NCI-H345 treated with DMSO at 0.1 percent for 48 hours (cell line): ENCODE measurements around the gene NBEAL1.
"Not testable (repeated sequence)": the region's sequence is repeated elsewhere in the genome, so short reads cannot be mapped to it uniquely, and the experiment has no call there.

Experiments
- DNase-seq: peaks from one replicate; lab custom pipeline; 2025; ENCODE audit not compliant: unreplicated experiment; lab: John Stamatoyannopoulos, UW

Gene NBEAL1

GRCh38 chr2:203105996-203106395 is 91.3 kb downstream of the NBEAL1 start:
- no peak for DNase-seq

GRCh38 chr2:203110496-203110895 is 95.8 kb downstream of the NBEAL1 start:
- DNase-seq, result not testable (repeated sequence)

DNA sequence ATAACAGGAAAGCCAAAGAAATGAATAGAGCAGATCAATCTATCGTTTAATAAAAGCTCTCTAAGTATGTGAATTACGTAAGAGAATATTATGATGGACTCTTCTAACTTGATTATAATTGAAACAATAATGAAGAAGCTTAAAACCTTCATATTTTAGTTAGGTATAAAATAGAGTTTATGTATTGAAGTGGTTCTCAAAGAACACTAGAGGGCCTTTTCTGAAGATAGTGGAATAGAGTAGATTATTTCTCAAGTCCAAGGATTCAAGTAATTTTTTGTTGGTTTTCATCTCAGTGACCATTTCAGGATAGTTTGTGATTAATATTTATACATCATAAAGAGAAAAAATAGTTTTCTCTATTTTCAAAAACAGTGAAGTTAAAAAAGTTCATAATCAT is 97.7 kb downstream of the NBEAL1 start:
- DNase-seq, result no peak

GRCh38 chr2:203115201-203115700 is 100.6 kb downstream of the NBEAL1 start:
- not testable (repeated sequence) for DNase-seq

GRCh38 chr2:203122317-203122986 is 107.8 kb downstream of the NBEAL1 start:
- DNase-seq, result no peak

- no peak for DNase-seq
Observed at GRCh38 chr2:203126996-203127395, 112.3 kb downstream of the NBEAL1 start.

DNA sequence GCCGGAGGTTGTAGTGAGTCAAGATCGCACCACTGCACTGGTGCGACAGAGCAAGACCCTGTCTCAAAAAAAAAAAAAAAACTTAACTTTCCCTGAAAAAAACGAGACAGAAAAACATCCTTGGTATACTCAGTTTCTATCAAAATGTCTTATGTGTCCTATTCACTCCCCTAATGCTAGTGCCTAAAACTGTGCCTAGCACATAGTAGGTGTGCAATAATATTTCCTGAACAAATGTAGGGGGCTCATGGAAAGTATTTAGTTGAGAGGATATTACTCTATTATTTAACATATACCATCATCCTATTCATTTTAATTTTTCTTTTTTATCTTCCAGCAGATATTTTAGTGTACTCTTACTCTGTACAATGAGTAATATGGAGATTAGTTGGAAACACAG is 120.4 kb downstream of the NBEAL1 start:
- DNase-seq, result no peak

DNA sequence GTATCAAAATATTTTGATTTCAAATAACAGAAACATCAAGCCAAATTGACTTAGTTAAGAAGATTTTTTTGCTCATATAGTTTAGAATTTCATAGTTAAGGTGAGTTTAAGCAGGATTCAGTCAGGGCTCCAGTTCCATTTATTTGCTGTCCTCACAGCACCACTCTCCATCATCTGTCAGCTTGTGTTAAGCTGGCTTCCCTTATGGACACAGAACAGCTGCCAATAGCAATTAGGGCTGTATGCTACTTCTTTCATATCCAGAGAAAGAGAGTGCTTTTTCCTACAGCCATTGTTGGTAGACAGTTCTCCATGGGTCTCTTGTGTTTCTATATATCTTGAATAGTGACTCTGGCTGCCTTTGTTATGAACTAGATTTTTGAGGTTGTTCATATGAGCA is 128.7 kb downstream of the NBEAL1 start:
- DNase-seq, result no peak

DNA sequence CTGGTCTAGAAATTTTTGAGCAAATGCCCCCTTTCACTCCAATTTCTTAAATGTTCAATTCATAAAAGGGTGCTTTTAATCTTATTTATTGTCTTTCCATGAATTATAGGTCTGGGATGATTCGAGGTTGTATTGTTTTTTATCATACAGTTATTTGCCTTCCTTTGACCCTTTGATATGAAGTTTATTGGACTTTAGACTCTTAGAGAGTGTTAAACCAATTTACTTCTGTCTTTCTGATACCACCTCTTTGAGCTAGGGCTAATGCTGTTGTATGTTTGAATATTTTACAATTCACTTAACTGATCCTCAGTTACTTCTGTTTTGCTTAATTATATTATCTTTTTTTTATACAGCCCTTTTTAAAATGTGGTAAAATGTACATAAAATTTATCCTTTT is 134.5 kb downstream of the NBEAL1 start:
- DNase-seq, result no peak

- no peak for DNase-seq
Observed at GRCh38 chr2:203155406-203155805, 140.7 kb downstream of the NBEAL1 start.

DNA sequence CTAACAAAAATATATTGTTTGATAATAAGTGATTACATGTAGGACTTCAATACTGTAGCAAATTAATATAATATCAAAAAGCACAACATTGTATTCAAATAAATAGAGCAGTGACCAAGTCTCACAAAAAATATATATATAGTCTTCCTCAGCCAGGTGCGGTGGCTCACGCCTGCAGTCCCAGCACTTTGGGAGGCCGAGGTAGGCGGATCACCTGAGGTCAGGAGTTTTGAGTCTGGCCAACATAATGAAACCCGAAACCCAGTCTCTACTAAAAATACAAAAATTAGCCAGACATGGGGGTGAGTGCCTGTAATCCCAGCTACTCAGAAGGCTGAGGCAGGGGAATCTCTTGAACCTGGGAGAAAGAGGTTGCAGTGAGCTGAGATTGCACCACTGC is 148.0 kb downstream of the NBEAL1 start:
- DNase-seq, result not testable (repeated sequence)

DNA sequence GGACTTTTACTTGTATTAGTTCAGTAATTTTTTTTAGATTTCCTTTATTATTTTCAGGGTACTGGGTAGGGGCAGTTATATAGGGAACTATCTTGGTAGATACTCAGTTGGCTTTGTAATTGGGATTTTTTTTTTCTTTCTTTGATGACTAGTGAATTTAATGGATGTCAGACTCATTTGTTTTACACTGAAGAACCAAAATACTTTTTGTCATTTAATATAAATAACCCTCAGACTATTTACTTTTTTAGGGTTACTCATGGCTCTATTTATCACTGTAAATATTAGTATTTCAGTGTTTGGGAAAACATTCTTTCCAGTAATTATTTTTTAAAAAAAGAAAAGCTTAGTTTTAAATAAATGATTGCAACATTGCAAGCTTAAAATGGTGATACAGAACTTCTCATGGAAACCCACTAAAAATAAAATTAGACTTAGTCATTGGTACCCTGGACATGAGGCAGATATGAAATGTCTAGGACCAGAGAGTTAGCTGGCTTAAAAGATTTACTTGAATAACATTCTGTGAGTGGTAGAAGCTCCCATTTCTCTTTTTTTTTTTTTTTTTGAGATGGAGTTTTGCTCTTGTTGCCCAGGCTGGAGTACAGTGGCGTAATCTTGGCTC is 149.7 kb downstream of the NBEAL1 start:
- no peak for DNase-seq

GRCh38 chr2:203167751-203168150 is 153.1 kb downstream of the NBEAL1 start:
- DNase-seq, result no peak

GRCh38 chr2:203170502-203170901 is 155.8 kb downstream of the NBEAL1 start:
- DNase-seq, result no peak

GRCh38 chr2:203175371-203175770 is 160.7 kb downstream of the NBEAL1 start:
- no peak for DNase-seq

- DNase-seq, result no peak
Observed at GRCh38 chr2:203177361-203177760, 162.7 kb downstream of the NBEAL1 start.

- no peak for DNase-seq
Observed at GRCh38 chr2:203185864-203186263, 171.2 kb downstream of the NBEAL1 start.

- DNase-seq, result not testable (repeated sequence)
Observed at GRCh38 chr2:203190547-203190946, 175.9 kb downstream of the NBEAL1 start.

GRCh38 chr2:203191026-203191425 is 176.4 kb downstream of the NBEAL1 start:
- not testable (repeated sequence) for DNase-seq

DNA sequence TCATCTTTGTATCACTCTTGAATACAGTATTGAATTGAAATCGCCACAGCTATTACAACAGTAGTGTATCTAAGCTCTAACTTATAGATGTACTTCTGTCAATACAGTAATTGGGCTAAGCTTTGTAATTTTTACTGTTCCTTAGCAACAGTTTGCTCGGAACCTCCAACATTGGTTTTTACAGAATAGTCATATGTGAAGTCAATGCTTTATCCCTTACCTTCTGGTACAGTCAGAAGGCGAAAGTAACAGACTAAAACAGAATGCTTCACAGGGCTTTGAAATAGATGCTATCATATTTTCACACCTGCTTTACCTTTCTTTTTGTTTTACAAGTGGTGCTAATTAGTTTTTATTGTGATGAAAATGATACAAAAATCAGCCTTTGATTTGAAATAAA is 177.3 kb downstream of the NBEAL1 start:
- DNase-seq, result no peak

DNA sequence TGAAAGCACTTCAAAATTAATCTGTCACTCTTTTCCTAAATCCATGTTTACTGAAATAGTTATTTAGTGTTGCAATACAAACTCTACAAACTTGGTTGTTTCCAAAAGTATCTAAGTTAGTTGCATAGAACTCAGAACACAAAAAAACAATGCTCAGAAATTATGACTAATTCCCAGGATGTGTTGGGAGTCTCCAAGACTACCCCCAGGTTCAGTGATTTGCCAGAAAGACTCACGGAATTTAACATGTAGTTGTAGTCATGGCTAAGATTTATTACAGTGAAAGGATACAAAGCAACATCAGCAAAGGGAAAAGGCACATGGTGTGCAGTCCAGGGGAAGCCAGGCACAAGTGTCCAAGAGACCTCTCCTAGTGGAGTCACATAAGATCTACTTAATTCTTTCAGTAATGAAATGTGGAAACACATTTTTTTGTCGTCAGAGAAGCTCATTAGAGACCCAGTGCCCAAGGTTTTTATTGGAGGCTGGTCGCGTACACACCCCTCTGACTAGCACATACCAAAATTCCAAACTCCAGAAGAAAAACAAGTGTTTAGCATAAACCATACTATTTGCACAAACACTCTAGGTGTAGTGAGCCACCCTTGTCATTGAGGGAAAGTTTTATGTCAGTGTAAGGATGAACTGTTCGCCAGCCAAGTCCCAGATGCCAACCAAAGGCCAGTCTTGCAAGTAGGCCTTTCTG is 180.8 kb downstream of the NBEAL1 start:
- DNase-seq, result no peak

DNA sequence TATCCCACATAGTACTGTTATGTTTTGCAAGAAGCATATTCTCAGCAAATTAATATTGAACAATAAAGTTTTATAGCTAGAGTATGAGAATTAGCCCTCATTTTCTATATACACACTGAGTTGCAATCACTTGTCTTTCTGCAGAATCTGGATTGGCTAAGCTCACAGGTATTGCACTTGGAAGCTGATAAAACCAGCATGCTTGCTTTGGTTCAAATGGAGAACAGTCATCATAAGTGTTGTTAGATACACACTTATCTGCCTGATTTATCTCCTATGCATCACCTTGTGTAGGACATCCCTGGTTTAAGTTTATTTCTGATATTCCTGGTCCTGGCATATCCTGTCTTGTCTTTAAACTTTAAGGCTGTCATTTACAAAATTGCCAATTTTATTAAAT is 186.2 kb downstream of the NBEAL1 start:
- DNase-seq, result no peak
